Stimulated activated CD4-positive, alpha-beta T cell treated with anti-CD3 and anti-CD28 coated beads, Interleukin-1b, Interleukin-23, amount 100 ng/mL, for 1 hour (primary cell): ENCODE measurements around the gene YBX2.
A peak's percentile ranks its signal among the peaks of the same experiment; 100 is the strongest.
"Not testable (repeated sequence)": the region's sequence is repeated elsewhere in the genome, so short reads cannot be mapped to it uniquely, and the experiment has no call there.

Source experiments
- DNase-seq, 2 donors: peaks; one replicate each; pipeline ENCODE4 v3.0.0-alpha.2; 2020; ENCODE audit warnings: low read depth in 2 of 2

Gene YBX2

GRCh38 chr17:7294614-7295153, at the start of gene YBX2:
TSS of gene YBX2 (minus strand) at chr17:7294639. CDS start at chr17:7294500, 139 bp downstream.
- DNase-seq, result peak; percentile 42 to 54

GRCh38 chr17:7343250-7343649, 48.8 kb upstream of the YBX2 start:
- no peak for DNase-seq

- no peak for DNase-seq
Observed at GRCh38 chr17:7341842-7342241, 47.4 kb upstream of the YBX2 start.

GRCh38 chr17:7340179-7340578, 45.7 kb upstream of the YBX2 start:
- DNase-seq, result no peak

- DNase-seq, result not testable (repeated sequence)
Observed at GRCh38 chr17:7337600-7337999, 43.2 kb upstream of the YBX2 start.

GRCh38 chr17:7336240-7337175, 42.1 kb upstream of the YBX2 start, which contains the start of gene ACAP1:
TSS of gene ACAP1 (plus strand) at chr17:7336529. CDS start at chr17:7336735, 206 bp downstream.
- DNase-seq, result peak; percentile 69

- DNase-seq, result not testable (repeated sequence)
Observed at GRCh38 chr17:7335765-7336164, 41.3 kb upstream of the YBX2 start.

- no peak for DNase-seq
Observed at GRCh38 chr17:7334938-7335538, 40.6 kb upstream of the YBX2 start.

- DNase-seq, result not testable (repeated sequence)
Observed at GRCh38 chr17:7332600-7333069, 38.2 kb upstream of the YBX2 start.

- no peak for DNase-seq
Observed at GRCh38 chr17:7332111-7332510, 37.7 kb upstream of the YBX2 start.

GRCh38 chr17:7330638-7331015, 36.2 kb upstream of the YBX2 start:
- no peak for DNase-seq

GRCh38 chr17:7329997-7330637, 35.7 kb upstream of the YBX2 start:
- DNase-seq, result peak in 1 of 2 donors; percentile 66

GRCh38 chr17:7329374-7329996, 35.0 kb upstream of the YBX2 start:
- DNase-seq, result peak; percentile 79 to 91

- DNase-seq, result no peak
Observed at GRCh38 chr17:7328840-7329373, 34.5 kb upstream of the YBX2 start, which contains the start of gene NEURL4. TSS of gene NEURL4 (minus strand) at chr17:7329335. CDS start at chr17:7329312, 23 bp downstream.

- no peak for DNase-seq
Observed at GRCh38 chr17:7328009-7328408, 33.6 kb upstream of the YBX2 start.

GRCh38 chr17:7327501-7327900, 33.1 kb upstream of the YBX2 start:
- no peak for DNase-seq

GRCh38 chr17:7327056-7327455, 32.6 kb upstream of the YBX2 start:
- DNase-seq, result no peak

GRCh38 chr17:7326186-7326585, 31.7 kb upstream of the YBX2 start:
- no peak for DNase-seq

GRCh38 chr17:7325031-7325528, 30.6 kb upstream of the YBX2 start:
- no peak for DNase-seq

GRCh38 chr17:7324438-7324779, 30.0 kb upstream of the YBX2 start:
- no peak for DNase-seq
